GM12878 (cell line): ENCODE data around the gene ARTN. TPM values are rescaled to one million over a fixed set of nuclear protein-coding genes. Genes with fewer than 3 reads are reported as not detected.

ENCODE experiments used
- ATAC-seq: fragments of 200-7000 bp; cut with Tn5 transposase; 3 replicates; pipeline ENCODE4 v1.9.1; 2020; ENCODE audit warnings: mild to moderate bottlenecking, moderate library complexity
- BruUV-seq: library from RNA; stranded (reverse); fragments of 400-500 nt; replicated peaks from 2 replicates; lab custom pipeline; 2021; lab: Mats Ljungman, UMichigan
- CTCF ChIA-PET: fragments of 300-600 bp; sonication (Branson Sonifier 250); formaldehyde crosslinking; extraction: SDS; loops from one replicate; lab custom pipeline; 2021; ENCODE audit warnings: inconsistent platforms; lab: Yijun Ruan, JAX
- POLR2A ChIA-PET: fragments of 350-600 bp; formaldehyde crosslinking; extraction: SDS; loops from one replicate; lab custom pipeline; 2021; ENCODE audit warnings: inconsistent platforms; lab: Charles Lee
- RAD21 ChIA-PET: fragments of 300-600 bp; sonication (Branson Sonifier 250); formaldehyde crosslinking; loops from one replicate; lab custom pipeline; 2023; ENCODE audit warnings: antibody characterized with exemption; ENCODE audit not compliant: unreplicated experiment; lab: Charles Lee
- SMC1A ChIA-PET: fragments of 300-600 bp; sonication (Branson Sonifier 250); formaldehyde crosslinking; loops from one replicate; lab custom pipeline; 2023; ENCODE audit not compliant: unreplicated experiment, uncharacterized antibody; lab: Charles Lee
- DNase-seq: peaks from one replicate; pipeline ENCODE4 v3.0.0-alpha.2; 2011; ENCODE audit warnings: low read depth, low spot score
- FAIRE-seq: peaks from 3 replicates; lab custom pipeline; 2011; peaks lifted over from hg19 to GRCh38; lab: Jason Lieb, UNC
- H2AFZ ChIP-seq: 2 replicates; pipeline ENCODE4 v1.6.0; 2011; ENCODE audit warnings: low read depth, low read length, control low read depth; ENCODE audit not compliant: control insufficient read depth
- H3K27ac ChIP-seq: 2 replicates; pipeline ENCODE4 v1.5.1; 2011; ENCODE audit warnings: control low read depth; ENCODE audit not compliant: control insufficient read depth, insufficient read depth
- H3K27me3 ChIP-seq, 2 experiments: replicated peaks in 1 of 2; 2 replicates each; pipeline versions ENCODE4 v1.6.0 to v1.6.1; 2011; ENCODE audit warnings: low read length in 1 of 2; ENCODE audit not compliant: control insufficient read depth in 2 of 2, insufficient read depth in 2 of 2
- H3K36me3 ChIP-seq, 2 experiments: 2 replicates each; pipeline ENCODE4 v1.5.1; 2011; ENCODE audit warnings: low read length in 1 of 2; ENCODE audit not compliant: control insufficient read depth in 2 of 2, insufficient read depth in 2 of 2
- H3K4me1 ChIP-seq: 2 replicates; pipeline ENCODE4 v1.6.1; 2011; ENCODE audit warnings: mild to moderate bottlenecking, low read length, moderate library complexity, mixed read lengths; ENCODE audit not compliant: control insufficient read depth, insufficient read depth
- H3K4me2 ChIP-seq: 2 replicates; pipeline ENCODE4 v1.6.0; 2011; ENCODE audit warnings: control low read depth; ENCODE audit not compliant: control insufficient read depth, insufficient read depth
- H3K4me3 ChIP-seq: fragments of 200-600 bp; sonication (generic); 2 replicates; pipeline ENCODE4 v1.5.1; 2016
- H3K79me2 ChIP-seq: 2 replicates; pipeline ENCODE4 v1.6.0; 2011; ENCODE audit warnings: low read length; ENCODE audit not compliant: control insufficient read depth, insufficient read depth
- H3K9ac ChIP-seq: 2 replicates; pipeline ENCODE4 v1.8.0; 2011; ENCODE audit warnings: low read length, control low read depth, mixed read lengths; ENCODE audit not compliant: control insufficient read depth, insufficient read depth
- H3K9me3 ChIP-seq: replicated peaks from 3 replicates; pipeline ENCODE4 v1.5.1; 2011; ENCODE audit warnings: mild to moderate bottlenecking, low read length; ENCODE audit not compliant: control insufficient read depth, insufficient read depth
- H4K20me1 ChIP-seq: 2 replicates; pipeline ENCODE4 v1.6.0; 2011; ENCODE audit not compliant: control insufficient read depth, insufficient read depth
- BACH1 ChIP-seq: fragments of 450-650 bp; IDR thresholded peaks from 2 replicates; pipeline ENCODE4 v1.6.1; 2017; ENCODE audit warnings: mild to moderate bottlenecking, borderline replicate concordance
- BRCA1 ChIP-seq: IDR thresholded peaks from 2 replicates; pipeline ENCODE4 v1.6.1; 2011; ENCODE audit warnings: low read depth, low read length, improper control_type of control experiment
- FOXK2 ChIP-seq: fragments of 450-650 bp; IDR thresholded peaks from 2 replicates; pipeline ENCODE4 v1.6.1; 2017; ENCODE audit warnings: mild to moderate bottlenecking, moderate library complexity
- JUNB ChIP-seq: IDR thresholded peaks from 2 replicates; pipeline ENCODE4 v1.6.1; 2016; ENCODE audit warnings: antibody characterized with exemption, mild to moderate bottlenecking
- LARP7 ChIP-seq: fragments of 450-650 bp; IDR thresholded peaks from 2 replicates; pipeline ENCODE4 v1.6.1; 2017; ENCODE audit warnings: mild to moderate bottlenecking
- MYB ChIP-seq: fragments of 150-350 bp; IDR thresholded peaks from 2 replicates; pipeline ENCODE4 v1.6.1; 2014; ENCODE audit warnings: mild to moderate bottlenecking, low read depth, low read length, borderline replicate concordance
- NR2C2 ChIP-seq: IDR thresholded peaks from 2 replicates; pipeline ENCODE4 v1.6.1; 2011; ENCODE audit warnings: borderline replicate concordance, low read depth; ENCODE audit not compliant: control insufficient read depth, insufficient read length
- RELA ChIP-seq: fragments of 450-650 bp; IDR thresholded peaks from 2 replicates; pipeline ENCODE4 v1.8.0; 2014; ENCODE audit warnings: borderline replicate concordance; ENCODE audit not compliant: partially characterized antibody
- RFX5 ChIP-seq: IDR thresholded peaks from 2 replicates; pipeline ENCODE4 v1.6.1; 2011; ENCODE audit warnings: low read depth, low read length, improper control_type of control experiment
- SMAD5 ChIP-seq: IDR thresholded peaks from 2 replicates; pipeline ENCODE4 v1.6.1; 2016; ENCODE audit warnings: antibody characterized with exemption, low read depth
- SUPT20H ChIP-seq: IDR thresholded peaks from 2 replicates; pipeline ENCODE4 v1.6.1; 2011; ENCODE audit warnings: low read depth, mild to moderate bottlenecking, low read length, moderate library complexity, borderline replicate concordance; ENCODE audit not compliant: control insufficient read depth
- SUZ12 ChIP-seq: fragments of 200-600 bp; sonication (generic); IDR thresholded peaks from one replicate; pipeline ENCODE4 v1.6.1; 2018; ENCODE audit warnings: antibody characterized with exemption, mild to moderate bottlenecking; ENCODE audit not compliant: unreplicated experiment
- TCF3 ChIP-seq: IDR thresholded peaks from 2 replicates; pipeline ENCODE4 v1.6.1; 2012; ENCODE audit warnings: low read depth, mild to moderate bottlenecking, low read length, borderline replicate concordance; ENCODE audit not compliant: insufficient read depth
- WGBS: methylation state at CpG from one replicate; pipeline ENCODE4 v1.1.6; 2016; ENCODE audit warnings: low lambda C conversion rate; ENCODE audit not compliant: insufficient replicate concordance, insufficient coverage; ENCODE audit errors: missing lambda C conversion rate; 5-methylcytosine and 5-hydroxymethylcytosine counted together
- in situ Hi-C: fragments of 300-500 bp; cut with MboI; formaldehyde crosslinking; loops from 9 replicates; pipeline ENCODE4 v1.14.3; 2018; ENCODE audit warnings: mixed read lengths
- intact Hi-C: fragments of 100-400 bp; cut with micrococcal nuclease; formaldehyde crosslinking; loops from one replicate; pipeline ENCODE4 v1.14.2; 2022; ENCODE audit not compliant: unreplicated experiment
- polyA plus RNA-seq, 11 experiments: library from polyadenylated mRNA; depleted of rRNA in 4 of 11; unstranded in 6 of 11; stranded (reverse) in 5 of 11; fragments of >200 nt; fragmentation: Nextera tagmentation in 4 of 11; fragmentation: Illumina TruSeq in 1 of 11; extraction: Ambion mirVana in 4 of 11; extraction: Trizol in 1 of 11; gene quantifications; 1 replicate in 1 of 11; 2 replicates in 10 of 11; pipeline versions ENCODE4 v1.2.1 to v1.2.3, GENCODE V29; 2011 to 2016; ENCODE audit warnings: inconsistent platforms in 2 of 11, missing spikeins in 2 of 11, low read depth in 1 of 11
- total RNA-seq, 4 experiments: library from RNA; depleted of rRNA in 3 of 4; stranded (reverse); fragments of >200 nt in 3 of 4; fragmentation: Illumina TruSeq in 1 of 4; extraction: Trizol in 1 of 4; gene quantifications; 2 replicates each; pipeline versions ENCODE4 v1.2.1 to v1.2.3, GENCODE V29; 2013 to 2021
- TF ChIP-seq, protein P1 (sequence below): fragments of 450-650 bp; IDR thresholded peaks from 2 replicates; pipeline ENCODE4 v1.6.1; 2018; ENCODE audit warnings: mild to moderate bottlenecking, low read depth, moderate library complexity; ENCODE audit not compliant: partially characterized antibody
- TF ChIP-seq, protein P2 (sequence below): IDR thresholded peaks from 2 replicates; pipeline ENCODE4 v1.6.1; 2011; ENCODE audit warnings: borderline replicate concordance, low read depth, mild to moderate bottlenecking, moderate library complexity, mixed read lengths, low read length; ENCODE audit not compliant: insufficient read depth; ENCODE audit errors: extremely low read length
- TF ChIP-seq, protein P3 (sequence below): fragments of 450-650 bp; IDR thresholded peaks from 2 replicates; pipeline ENCODE4 v1.6.1; 2017; ENCODE audit warnings: low read depth, mild to moderate bottlenecking, moderate library complexity
- TF ChIP-seq, protein P4 (sequence below): fragments of 450-650 bp; IDR thresholded peaks from 2 replicates; pipeline ENCODE4 v1.6.1; 2017; ENCODE audit warnings: antibody characterized with exemption, mild to moderate bottlenecking, moderate library complexity

The ARTN gene
- total and polyA plus RNA-seq, 10 of the 15 experiments (the other 5 are each of a cell fraction or from before 2014, with no cell fraction given): 0.06 to 2.1 (median 0.34) TPM; not detected in 1

DNA sequence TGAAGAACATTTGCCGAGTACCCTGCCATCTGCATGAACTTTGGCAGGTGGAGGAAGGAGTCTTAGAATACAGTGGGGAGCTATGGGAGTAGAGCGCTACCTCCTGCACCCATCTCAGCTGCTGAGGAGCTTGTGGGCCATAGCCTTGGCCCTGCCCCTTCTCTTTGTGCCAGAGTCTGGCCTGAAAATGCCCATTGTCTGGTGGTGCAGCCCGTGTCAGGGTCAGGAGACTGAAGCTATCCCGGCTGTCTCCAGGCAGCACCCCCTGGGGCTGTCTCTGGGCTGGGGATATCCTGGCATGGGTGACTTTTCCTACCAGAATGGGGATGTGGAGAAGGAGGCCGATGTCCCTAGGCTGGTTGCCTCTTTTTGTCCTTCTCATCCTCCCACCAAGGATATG, 20.4 kb downstream of the ARTN start:
- intact Hi-C loops (no loop called here), in situ Hi-C loops (no loop called here)
- FAIRE-seq: no peak
- Histone ChIP-seq H3K4me2 (no peak overlapping the region), H3K27ac (no peak overlapping the region), H3K79me2 (no peaks in the 10 kb centered on the region), H3K36me3 (peaks cover 0 to 16% of the 10 kb centered on the region in 2 experiments; a peak in 1 of 4 replicates), H3K4me3 (no peak overlapping the region), H3K27me3 (no peaks in the 10 kb centered on the region), H3K9me3 (no peaks in the 10 kb centered on the region), H3K4me1 (no peaks in the 10 kb centered on the region), H2AFZ (no peak overlapping the region), H4K20me1 (no peaks in the 10 kb centered on the region), H3K9ac (no peak overlapping the region)
- no peak for ATAC-seq
- CTCF ChIA-PET: interaction anchor here (0.7 kb wide), 1 partner anchor 8 kb away, joined by 3 read pairs; no protein-coding TSS in a partner anchor
- RAD21 ChIA-PET: no interaction called here
- POLR2A ChIA-PET: no interaction called here
- no TSS peak for BruUV-seq
- 90% methylated on average over 5 of the region's 5 CpGs for WGBS
- no peak for DNase-seq
- SMC1A ChIA-PET: interaction anchor here (0.8 to 1.7 kb wide), 5 partner anchors 19 to 190 kb away, joined by 3 to 8 read pairs (median 3); no protein-coding TSS in a partner anchor
- TF ChIP-seq FOXK2 (no peak), BRCA1 (no peak), RFX5 (no peak), TCF3 (no peak), SUZ12 (no peak), MYB (no peak), LARP7 (no peak), JUNB (no peak), NR2C2 (no peak), SMAD5 (no peak), RELA (no peak), BACH1 (no peak), SUPT20H (no peak)
- TF ChIP-seq, protein P1, sequence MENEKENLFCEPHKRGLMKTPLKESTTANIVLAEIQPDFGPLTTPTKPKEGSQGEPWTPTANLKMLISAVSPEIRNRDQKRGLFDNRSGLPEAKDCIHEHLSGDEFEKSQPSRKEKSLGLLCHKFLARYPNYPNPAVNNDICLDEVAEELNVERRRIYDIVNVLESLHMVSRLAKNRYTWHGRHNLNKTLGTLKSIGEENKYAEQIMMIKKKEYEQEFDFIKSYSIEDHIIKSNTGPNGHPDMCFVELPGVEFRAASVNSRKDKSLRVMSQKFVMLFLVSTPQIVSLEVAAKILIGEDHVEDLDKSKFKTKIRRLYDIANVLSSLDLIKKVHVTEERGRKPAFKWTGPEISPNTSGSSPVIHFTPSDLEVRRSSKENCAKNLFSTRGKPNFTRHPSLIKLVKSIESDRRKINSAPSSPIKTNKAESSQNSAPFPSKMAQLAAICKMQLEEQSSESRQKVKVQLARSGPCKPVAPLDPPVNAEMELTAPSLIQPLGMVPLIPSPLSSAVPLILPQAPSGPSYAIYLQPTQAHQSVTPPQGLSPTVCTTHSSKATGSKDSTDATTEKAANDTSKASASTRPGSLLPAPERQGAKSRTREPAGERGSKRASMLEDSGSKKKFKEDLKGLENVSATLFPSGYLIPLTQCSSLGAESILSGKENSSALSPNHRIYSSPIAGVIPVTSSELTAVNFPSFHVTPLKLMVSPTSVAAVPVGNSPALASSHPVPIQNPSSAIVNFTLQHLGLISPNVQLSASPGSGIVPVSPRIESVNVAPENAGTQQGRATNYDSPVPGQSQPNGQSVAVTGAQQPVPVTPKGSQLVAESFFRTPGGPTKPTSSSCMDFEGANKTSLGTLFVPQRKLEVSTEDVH: no peak
- TF ChIP-seq, protein P2, sequence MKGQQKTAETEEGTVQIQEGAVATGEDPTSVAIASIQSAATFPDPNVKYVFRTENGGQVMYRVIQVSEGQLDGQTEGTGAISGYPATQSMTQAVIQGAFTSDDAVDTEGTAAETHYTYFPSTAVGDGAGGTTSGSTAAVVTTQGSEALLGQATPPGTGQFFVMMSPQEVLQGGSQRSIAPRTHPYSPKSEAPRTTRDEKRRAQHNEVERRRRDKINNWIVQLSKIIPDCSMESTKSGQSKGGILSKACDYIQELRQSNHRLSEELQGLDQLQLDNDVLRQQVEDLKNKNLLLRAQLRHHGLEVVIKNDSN: no peak
- TF ChIP-seq, protein P3, sequence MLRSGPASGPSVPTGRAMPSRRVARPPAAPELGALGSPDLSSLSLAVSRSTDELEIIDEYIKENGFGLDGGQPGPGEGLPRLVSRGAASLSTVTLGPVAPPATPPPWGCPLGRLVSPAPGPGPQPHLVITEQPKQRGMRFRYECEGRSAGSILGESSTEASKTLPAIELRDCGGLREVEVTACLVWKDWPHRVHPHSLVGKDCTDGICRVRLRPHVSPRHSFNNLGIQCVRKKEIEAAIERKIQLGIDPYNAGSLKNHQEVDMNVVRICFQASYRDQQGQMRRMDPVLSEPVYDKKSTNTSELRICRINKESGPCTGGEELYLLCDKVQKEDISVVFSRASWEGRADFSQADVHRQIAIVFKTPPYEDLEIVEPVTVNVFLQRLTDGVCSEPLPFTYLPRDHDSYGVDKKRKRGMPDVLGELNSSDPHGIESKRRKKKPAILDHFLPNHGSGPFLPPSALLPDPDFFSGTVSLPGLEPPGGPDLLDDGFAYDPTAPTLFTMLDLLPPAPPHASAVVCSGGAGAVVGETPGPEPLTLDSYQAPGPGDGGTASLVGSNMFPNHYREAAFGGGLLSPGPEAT: no peak
- TF ChIP-seq, protein P4, sequence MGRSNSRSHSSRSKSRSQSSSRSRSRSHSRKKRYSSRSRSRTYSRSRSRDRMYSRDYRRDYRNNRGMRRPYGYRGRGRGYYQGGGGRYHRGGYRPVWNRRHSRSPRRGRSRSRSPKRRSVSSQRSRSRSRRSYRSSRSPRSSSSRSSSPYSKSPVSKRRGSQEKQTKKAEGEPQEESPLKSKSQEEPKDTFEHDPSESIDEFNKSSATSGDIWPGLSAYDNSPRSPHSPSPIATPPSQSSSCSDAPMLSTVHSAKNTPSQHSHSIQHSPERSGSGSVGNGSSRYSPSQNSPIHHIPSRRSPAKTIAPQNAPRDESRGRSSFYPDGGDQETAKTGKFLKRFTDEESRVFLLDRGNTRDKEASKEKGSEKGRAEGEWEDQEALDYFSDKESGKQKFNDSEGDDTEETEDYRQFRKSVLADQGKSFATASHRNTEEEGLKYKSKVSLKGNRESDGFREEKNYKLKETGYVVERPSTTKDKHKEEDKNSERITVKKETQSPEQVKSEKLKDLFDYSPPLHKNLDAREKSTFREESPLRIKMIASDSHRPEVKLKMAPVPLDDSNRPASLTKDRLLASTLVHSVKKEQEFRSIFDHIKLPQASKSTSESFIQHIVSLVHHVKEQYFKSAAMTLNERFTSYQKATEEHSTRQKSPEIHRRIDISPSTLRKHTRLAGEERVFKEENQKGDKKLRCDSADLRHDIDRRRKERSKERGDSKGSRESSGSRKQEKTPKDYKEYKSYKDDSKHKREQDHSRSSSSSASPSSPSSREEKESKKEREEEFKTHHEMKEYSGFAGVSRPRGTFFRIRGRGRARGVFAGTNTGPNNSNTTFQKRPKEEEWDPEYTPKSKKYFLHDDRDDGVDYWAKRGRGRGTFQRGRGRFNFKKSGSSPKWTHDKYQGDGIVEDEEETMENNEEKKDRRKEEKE: no peak
